IMR-90 (cell line): Measurements from ENCODE around the gene CTNND2. TPM values are rescaled to one million over a fixed set of nuclear protein-coding genes. Genes with fewer than 3 reads are reported as not detected.

Experiments
- ATAC-seq: fragments of 200-7000 bp; cut with Tn5 transposase; 2 replicates; pipeline ENCODE4 v1.9.1; 2020; ENCODE audit warnings: low read depth, mild to moderate bottlenecking, moderate library complexity
- BruUV-seq: library from RNA; stranded (reverse); fragments of 400-500 nt; replicated peaks from 2 replicates; lab custom pipeline; 2021; lab: Mats Ljungman, UMichigan
- CTCF ChIA-PET: fragments of 300-600 bp; formaldehyde crosslinking; extraction: SDS; loops from one replicate; lab custom pipeline; 2021; ENCODE audit warnings: antibody characterized with exemption; lab: Yijun Ruan, JAX
- POLR2A ChIA-PET: fragments of 300-600 bp; sonication (Branson Sonifier 250); formaldehyde crosslinking; loops from one replicate; lab custom pipeline; 2022; ENCODE audit warnings: antibody characterized with exemption; ENCODE audit not compliant: unreplicated experiment; lab: Charles Lee
- DNase-seq: peaks from one replicate; pipeline ENCODE4 v3.0.0; 2013
- H2AFZ ChIP-seq: replicated peaks from 2 replicates; pipeline ENCODE3; 2013; ENCODE audit warnings: low read length, mild to moderate bottlenecking; ENCODE audit not compliant: poor library complexity
- H2AK5ac ChIP-seq: 2 replicates; pipeline ENCODE4 v1.6.1; 2013; ENCODE audit warnings: low read depth, low read length, inconsistent platforms
- H2AK9ac ChIP-seq: replicated peaks from 2 replicates; pipeline ENCODE3; 2013; ENCODE audit warnings: mild to moderate bottlenecking, low read depth, low read length, moderate library complexity; ENCODE audit not compliant: poor library complexity
- H2BK120ac ChIP-seq: 2 replicates; pipeline ENCODE4 v1.6.1; 2013; ENCODE audit warnings: low read depth, low read length, inconsistent platforms
- H2BK15ac ChIP-seq: 3 replicates; pipeline ENCODE4 v1.6.1; 2013; ENCODE audit warnings: low read depth, low read length, inconsistent platforms
- H2BK20ac ChIP-seq: 2 replicates; pipeline ENCODE4 v1.6.1; 2013; ENCODE audit warnings: low read depth, mild to moderate bottlenecking, inconsistent platforms, low read length, moderate library complexity
- H2BK5ac ChIP-seq: 2 replicates; pipeline ENCODE4 v1.6.1; 2013; ENCODE audit warnings: mild to moderate bottlenecking, low read depth, low read length, inconsistent platforms; ENCODE audit not compliant: poor library complexity, severe bottlenecking
- H3K14ac ChIP-seq: replicated peaks from 2 replicates; pipeline ENCODE4 v1.6.1; 2013; ENCODE audit warnings: low read depth, low read length, inconsistent platforms
- H3K18ac ChIP-seq: 2 replicates; pipeline ENCODE4 v1.6.1; 2013; ENCODE audit warnings: low read depth, low read length, control low read depth
- H3K23ac ChIP-seq: 2 replicates; pipeline ENCODE4 v1.6.1; 2013; ENCODE audit warnings: low read depth, low read length, inconsistent platforms
- H3K27ac ChIP-seq: 2 replicates; pipeline ENCODE4 v1.5.1; 2013; ENCODE audit warnings: mild to moderate bottlenecking, control low read depth, low read length; ENCODE audit not compliant: insufficient read depth
- H3K27me3 ChIP-seq: 2 replicates; pipeline ENCODE4 v1.6.1; 2013; ENCODE audit warnings: low read length; ENCODE audit not compliant: control insufficient read depth, insufficient read depth
- H3K36me3 ChIP-seq: 2 replicates; pipeline ENCODE4 v1.6.1; 2013; ENCODE audit warnings: low read length, mixed read lengths; ENCODE audit not compliant: control insufficient read depth, insufficient read depth
- H3K4ac ChIP-seq: 2 replicates; pipeline ENCODE4 v1.6.1; 2013; ENCODE audit warnings: low read depth, low read length, inconsistent platforms
- H3K4me1 ChIP-seq: 2 replicates; pipeline ENCODE4 v1.6.1; 2013; ENCODE audit warnings: low read length, mixed read lengths; ENCODE audit not compliant: control insufficient read depth, insufficient read depth
- H3K4me2 ChIP-seq: 2 replicates; pipeline ENCODE4 v1.6.1; 2013; ENCODE audit warnings: low read depth, mild to moderate bottlenecking, control low read depth, low read length, moderate library complexity
- H3K4me3 ChIP-seq: 2 replicates; pipeline ENCODE4 v1.5.1; 2013; ENCODE audit warnings: low read depth, mild to moderate bottlenecking, control low read depth, low read length, moderate library complexity; ENCODE audit not compliant: insufficient read depth
- H3K56ac ChIP-seq: 2 replicates; pipeline ENCODE4 v1.6.1; 2013; ENCODE audit warnings: low read length, inconsistent platforms; ENCODE audit not compliant: insufficient read depth; ENCODE audit errors: extremely low read depth
- H3K79me1 ChIP-seq, 2 experiments: 2 replicates each; pipeline ENCODE4 v1.6.1; 2013; ENCODE audit warnings: low read length in 2 of 2, inconsistent platforms in 1 of 2, low read depth in 1 of 2
- H3K9ac ChIP-seq: 2 replicates; pipeline ENCODE4 v1.6.1; 2013; ENCODE audit warnings: low read depth, low read length, control low read depth
- H3K9me1 ChIP-seq: 2 replicates; pipeline ENCODE4 v1.6.1; 2013; ENCODE audit warnings: low read length, inconsistent platforms; ENCODE audit not compliant: insufficient read depth
- H3K9me3 ChIP-seq: 2 replicates; pipeline ENCODE4 v1.6.1; 2013; ENCODE audit warnings: low read length; ENCODE audit not compliant: control insufficient read depth, insufficient read depth
- H4K20me1 ChIP-seq: 2 replicates; pipeline ENCODE4 v1.6.1; 2013; ENCODE audit warnings: low read length, inconsistent platforms; ENCODE audit not compliant: insufficient read depth
- H4K5ac ChIP-seq: 2 replicates; pipeline ENCODE4 v1.6.1; 2013; ENCODE audit warnings: mild to moderate bottlenecking, low read depth, low read length, control low read depth
- H4K8ac ChIP-seq, 2 experiments: 2 replicates each; pipeline ENCODE4 v1.6.1; 2013; ENCODE audit warnings: low read depth in 2 of 2, low read length in 2 of 2, control low read depth in 1 of 2, inconsistent platforms in 1 of 2
- H4K91ac ChIP-seq: 2 replicates; pipeline ENCODE4 v1.6.1; 2013; ENCODE audit warnings: low read depth, low read length, inconsistent platforms; ENCODE audit not compliant: insufficient read depth
- BHLHE40 ChIP-seq: fragments of 150-350 bp; IDR thresholded peaks from 2 replicates; pipeline ENCODE4 v1.6.1; 2016; ENCODE audit warnings: mild to moderate bottlenecking, low read depth, low read length
- CEBPB ChIP-seq: IDR thresholded peaks from 2 replicates; pipeline ENCODE4 v1.6.1; 2012; ENCODE audit warnings: low read depth, low read length, improper control_type of control experiment
- CHD1 ChIP-seq: IDR thresholded peaks from 2 replicates; pipeline ENCODE4 v1.6.1; 2012; ENCODE audit warnings: low read depth, low read length, improper control_type of control experiment
- CTCF ChIP-seq: conservative IDR thresholded peaks from 2 replicates; pipeline ENCODE4 v1.5.1; 2012; ENCODE audit warnings: mild to moderate bottlenecking, low read depth, low read length, improper control_type of control experiment
- FOS ChIP-seq: fragments of 150-350 bp; IDR thresholded peaks from 2 replicates; pipeline ENCODE4 v1.6.1; 2016; ENCODE audit warnings: low read depth, low read length
- RAD21 ChIP-seq: IDR thresholded peaks from 2 replicates; pipeline ENCODE4 v1.6.1; 2012; ENCODE audit warnings: low read length, improper control_type of control experiment
- RCOR1 ChIP-seq: IDR thresholded peaks from 2 replicates; pipeline ENCODE4 v1.6.1; 2012; ENCODE audit warnings: mild to moderate bottlenecking, low read length, improper control_type of control experiment; ENCODE audit not compliant: insufficient replicate concordance
- RFX5 ChIP-seq: IDR thresholded peaks from 2 replicates; pipeline ENCODE4 v1.8.0; 2012; ENCODE audit warnings: low read depth, mild to moderate bottlenecking, low read length, moderate library complexity
- SMC3 ChIP-seq: fragments of 150-350 bp; IDR thresholded peaks from 2 replicates; pipeline ENCODE4 v1.6.1; 2016; ENCODE audit warnings: low read depth, mild to moderate bottlenecking, antibody characterized with exemption, low read length, moderate library complexity
- WGBS, 2 experiments: methylation state at CpG; one replicate each; pipeline versions ENCODE4 v1.1.5 to v1.1.7; 2013; ENCODE audit warnings: missing lambda C conversion rate in 2 of 2; ENCODE audit not compliant: insufficient read length in 1 of 2; ENCODE audit errors: extremely low coverage in 2 of 2; 5-methylcytosine and 5-hydroxymethylcytosine counted together
- dilution Hi-C: fragments of 300-500 bp; cut with HindIII; formaldehyde crosslinking; loops from one replicate; pipeline ENCODE4 v1.14.3; 2018; ENCODE audit warnings: low sequenced_read_pairs; ENCODE audit not compliant: unreplicated experiment
- in situ Hi-C: fragments of 300-500 bp; cut with MboI; formaldehyde crosslinking; loops from 3 replicates; pipeline ENCODE4 v1.14.3; 2019; ENCODE audit warnings: low sequenced_read_pairs, inconsistent platforms, mixed read lengths
- intact Hi-C: fragments of 100-400 bp; cut with micrococcal nuclease; formaldehyde crosslinking; loops from 2 replicates; pipeline ENCODE4 v1.10.0; 2022
- polyA plus RNA-seq, 3 experiments: library from polyadenylated mRNA; depleted of rRNA; stranded (reverse); fragments of >200 nt; gene quantifications; 2 replicates each; pipeline ENCODE4 v1.2.3, GENCODE V29; 2012; ENCODE audit warnings: low replicate concordance in 1 of 3
- total RNA-seq: library from RNA; depleted of rRNA; stranded (reverse); fragments of >200 nt; gene quantifications from 2 replicates; pipeline ENCODE4 v1.2.3, GENCODE V29; 2012

CTNND2 gene
- total and polyA plus RNA-seq, 2 of the 4 experiments (the other 2 are of a cell fraction), result not detected

GRCh38 chr5:11560915-11561697, 343.1 kb downstream of the CTNND2 start:
- BruUV-seq, result no TSS peak
- CTCF ChIA-PET, result no interaction called here
- WGBS, 2 experiments, result no CpG with 5 or more reads among the region's 4 CpGs
- no peaks in the 10 kb centered on the region for H3K36me3 ChIP-seq
- no peak overlapping the region for H4K5ac ChIP-seq
- TF ChIP-seq SMC3 (no peak), CHD1 (no peak), RCOR1 (no peak), CTCF (no peak), BHLHE40 (no peak), RFX5 (no peak), RAD21 (no peak), CEBPB (no peak), FOS (no peak)
- POLR2A ChIA-PET, result no interaction called here
- no peaks in the 10 kb centered on the region for H4K20me1 ChIP-seq
- intact Hi-C loops (no loop called here), dilution Hi-C loops (no loop called here), in situ Hi-C loops (no loop called here)
- H3K4ac ChIP-seq, result no peak overlapping the region
- H2AFZ ChIP-seq, result no peak overlapping the region
- H3K14ac ChIP-seq, result no peak overlapping the region
- H3K23ac ChIP-seq, result no peak overlapping the region
- no peak overlapping the region for H3K9ac ChIP-seq
- H3K56ac ChIP-seq, result no peak overlapping the region
- H3K18ac ChIP-seq, result no peak overlapping the region
- H3K4me2 ChIP-seq, result no peak overlapping the region
- H4K8ac ChIP-seq, result no peak overlapping the region
- H2BK5ac ChIP-seq, result no peak overlapping the region
- ATAC-seq (no peak), DNase-seq (no peak)
- no peak overlapping the region for H2BK15ac ChIP-seq
- H3K4me1 ChIP-seq, result no peaks in the 10 kb centered on the region
- no peaks in the 10 kb centered on the region for H3K9me1 ChIP-seq
- H3K27ac ChIP-seq, result no peak overlapping the region
- no peak overlapping the region for H2AK5ac ChIP-seq
- H2BK20ac ChIP-seq, result no peak overlapping the region
- no peaks in the 10 kb centered on the region for H3K27me3 ChIP-seq
- H3K9me3 ChIP-seq, result peaks cover 12% of the 10 kb centered on the region; the same call in 1 of the 2 replicates
- no peak overlapping the region for H2AK9ac ChIP-seq
- no peaks in the 10 kb centered on the region for H3K79me1 ChIP-seq
- no peak overlapping the region for H2BK120ac ChIP-seq
- H3K4me3 ChIP-seq, result no peak overlapping the region
- no peak overlapping the region for H4K91ac ChIP-seq
